Gastroesophageal sphincter (tissue), 4 donors: Measurements from ENCODE around the gene BRDT. TPM values are rescaled to one million over a fixed set of nuclear protein-coding genes. Genes with fewer than 3 reads are reported as not detected.
A peak's percentile ranks its signal among the peaks of the same experiment; 100 is the strongest.
"Not testable (repeated sequence)": the region's sequence is repeated elsewhere in the genome, so short reads cannot be mapped to it uniquely, and the experiment has no call there.

Experiments
- ATAC-seq: fragments of 150-250 bp; one replicate; pipeline ENCODE4 v1.9.1; 2016; ENCODE audit warnings: mild to moderate bottlenecking, moderate library complexity
- H3K27ac ChIP-seq, 4 donors: fragments of 200-600 bp; sonication (generic) in 3 of 4; 1 replicate in 3 of 4; 2 replicates in 1 of 4; pipeline ENCODE4 v1.5.1; 2016 to 2019
- H3K27me3 ChIP-seq: fragments of 200-600 bp; sonication (generic); one replicate; pipeline ENCODE4 v1.5.1; 2019
- H3K36me3 ChIP-seq, 2 donors: fragments of 200-600 bp; sonication (generic); one replicate each; pipeline ENCODE4 v1.5.1; 2019; ENCODE audit warnings: control low read depth in 1 of 2
- H3K4me1 ChIP-seq, 3 donors: fragments of 200-600 bp; sonication (generic); 1 replicate in 2 of 3; 2 replicates in 1 of 3; pipeline ENCODE4 v1.5.1; 2016 to 2019; ENCODE audit warnings: control low read depth in 2 of 3
- H3K4me3 ChIP-seq, 2 donors: fragments of 200-600 bp; sonication (generic); one replicate each; pipeline ENCODE4 v1.5.1; 2019; ENCODE audit warnings: mild to moderate bottlenecking in 1 of 2, moderate library complexity in 1 of 2
- H3K9me3 ChIP-seq, 3 donors: fragments of 200-600 bp; sonication (generic); one replicate each; pipeline ENCODE4 v1.5.1; 2017 to 2019; ENCODE audit warnings: control low read depth in 2 of 3
- EP300 ChIP-seq: sonication (generic); formaldehyde crosslinking; IDR thresholded peaks from one replicate; pipeline ENCODE4 v1.6.1; 2017; ENCODE audit warnings: antibody characterized with exemption, mild to moderate bottlenecking
- POLR2A ChIP-seq, 2 donors: fragments of 450-650 bp; IDR thresholded peaks; one replicate each; pipeline ENCODE4 v1.6.1; 2017; ENCODE audit warnings: antibody characterized with exemption in 2 of 2, mild to moderate bottlenecking in 2 of 2, moderate library complexity in 1 of 2
- POLR2AphosphoS5 ChIP-seq: sonication (generic); formaldehyde crosslinking; IDR thresholded peaks from one replicate; pipeline ENCODE4 v1.6.1; 2017; ENCODE audit warnings: antibody characterized with exemption
- WGBS, 2 donors: methylation state at CpG; one replicate each; pipeline ENCODE4 v1.1.5; 2018; ENCODE audit warnings: low coverage in 1 of 2; 5-methylcytosine and 5-hydroxymethylcytosine counted together
- total RNA-seq, 4 donors: library from RNA; depleted of rRNA; stranded (reverse); fragments of >200 nt; gene quantifications; one replicate each; pipeline ENCODE4 v1.1.0, GENCODE V29; 2016
- TF ChIP-seq, protein P1 (sequence below), 4 experiments: fragments of 200-600 bp in 2 of 4; fragments of 450-650 bp in 2 of 4; sonication (generic) in 1 of 4; IDR thresholded peaks; one replicate each; pipeline ENCODE4 v1.5.1; 2017 to 2019; ENCODE audit warnings: antibody characterized with exemption in 4 of 4, mild to moderate bottlenecking in 2 of 4, moderate library complexity in 2 of 4

Gene BRDT
- total RNA-seq, 4 donors from 2014 or later: not detected

- no peak for ATAC-seq
- Histone ChIP-seq H3K36me3 (no peaks in the 10 kb centered on the region), H3K4me3 (no peak overlapping the region), H3K27me3 (no peaks in the 10 kb centered on the region), H3K27ac (no peak overlapping the region), H3K4me1 (no peaks in the 10 kb centered on the region), H3K9me3 (no peaks in the 10 kb centered on the region)
- WGBS, 2 donors: 80 to 81% methylated on average over 5 of the region's 5 CpGs
- no peak for TF ChIP-seq EP300
Observed at GRCh38 chr1:92016720-92017316, 67.6 kb downstream of the BRDT start.

GRCh38 chr1:92017656-92018055 lies 68.5 kb downstream of the BRDT start:
- WGBS, 2 donors: 85 to 100% methylated on average over 2 of the region's 2 CpGs
- Histone ChIP-seq H3K27ac (no peak overlapping the region), H3K36me3 (no peaks in the 10 kb centered on the region), H3K27me3 (no peaks in the 10 kb centered on the region), H3K4me3 (no peak overlapping the region), H3K4me1 (no peaks in the 10 kb centered on the region), H3K9me3 (no peaks in the 10 kb centered on the region)
- TF ChIP-seq POLR2AphosphoS5 (no peak), EP300 (no peak)
- TF ChIP-seq, protein P1, sequence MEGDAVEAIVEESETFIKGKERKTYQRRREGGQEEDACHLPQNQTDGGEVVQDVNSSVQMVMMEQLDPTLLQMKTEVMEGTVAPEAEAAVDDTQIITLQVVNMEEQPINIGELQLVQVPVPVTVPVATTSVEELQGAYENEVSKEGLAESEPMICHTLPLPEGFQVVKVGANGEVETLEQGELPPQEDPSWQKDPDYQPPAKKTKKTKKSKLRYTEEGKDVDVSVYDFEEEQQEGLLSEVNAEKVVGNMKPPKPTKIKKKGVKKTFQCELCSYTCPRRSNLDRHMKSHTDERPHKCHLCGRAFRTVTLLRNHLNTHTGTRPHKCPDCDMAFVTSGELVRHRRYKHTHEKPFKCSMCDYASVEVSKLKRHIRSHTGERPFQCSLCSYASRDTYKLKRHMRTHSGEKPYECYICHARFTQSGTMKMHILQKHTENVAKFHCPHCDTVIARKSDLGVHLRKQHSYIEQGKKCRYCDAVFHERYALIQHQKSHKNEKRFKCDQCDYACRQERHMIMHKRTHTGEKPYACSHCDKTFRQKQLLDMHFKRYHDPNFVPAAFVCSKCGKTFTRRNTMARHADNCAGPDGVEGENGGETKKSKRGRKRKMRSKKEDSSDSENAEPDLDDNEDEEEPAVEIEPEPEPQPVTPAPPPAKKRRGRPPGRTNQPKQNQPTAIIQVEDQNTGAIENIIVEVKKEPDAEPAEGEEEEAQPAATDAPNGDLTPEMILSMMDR (IDR thresholded peaks at IDR 0.05): no peak
- no peak for ATAC-seq

- not testable (repeated sequence) for H3K4me3 ChIP-seq
- WGBS, 2 donors: no CpG with 5 or more reads among the region's 29 CpGs
Observed at GRCh38 chr1:92026042-92026441, 76.8 kb downstream of the BRDT start.

GRCh38 chr1:92026806-92027205 lies 77.6 kb downstream of the BRDT start:
- Histone ChIP-seq H3K36me3 (no peaks in the 10 kb centered on the region), H3K27me3 (no peaks in the 10 kb centered on the region), H3K4me3 (no peak overlapping the region), H3K27ac (no peak overlapping the region), H3K9me3 (no peaks in the 10 kb centered on the region), H3K4me1 (peaks cover 0 to 20% (median 0%) of the 10 kb centered on the region in 3 donors)
- no peak for ATAC-seq
- no peak for TF ChIP-seq POLR2A (IDR thresholded peaks at IDR 0.05)
- no peak for TF ChIP-seq EP300
- TF ChIP-seq, protein P1 (IDR thresholded peaks at IDR 0.05): no peak
- no peak for TF ChIP-seq POLR2AphosphoS5
- 70 to 95% methylated on average over 2 to 3 of the region's 9 CpGs for WGBS, 2 donors

More at GRCh38 chr1:92026042-92026441, 76.8 kb downstream of the BRDT start:
- H3K4me1 ChIP-seq: peaks cover 0 to 20% (median 0%) of the 10 kb centered on the region in 3 donors
- not testable (repeated sequence) for H3K27ac ChIP-seq, H3K9me3 ChIP-seq, H3K36me3 ChIP-seq, H3K27me3 ChIP-seq, ATAC-seq

DNA sequence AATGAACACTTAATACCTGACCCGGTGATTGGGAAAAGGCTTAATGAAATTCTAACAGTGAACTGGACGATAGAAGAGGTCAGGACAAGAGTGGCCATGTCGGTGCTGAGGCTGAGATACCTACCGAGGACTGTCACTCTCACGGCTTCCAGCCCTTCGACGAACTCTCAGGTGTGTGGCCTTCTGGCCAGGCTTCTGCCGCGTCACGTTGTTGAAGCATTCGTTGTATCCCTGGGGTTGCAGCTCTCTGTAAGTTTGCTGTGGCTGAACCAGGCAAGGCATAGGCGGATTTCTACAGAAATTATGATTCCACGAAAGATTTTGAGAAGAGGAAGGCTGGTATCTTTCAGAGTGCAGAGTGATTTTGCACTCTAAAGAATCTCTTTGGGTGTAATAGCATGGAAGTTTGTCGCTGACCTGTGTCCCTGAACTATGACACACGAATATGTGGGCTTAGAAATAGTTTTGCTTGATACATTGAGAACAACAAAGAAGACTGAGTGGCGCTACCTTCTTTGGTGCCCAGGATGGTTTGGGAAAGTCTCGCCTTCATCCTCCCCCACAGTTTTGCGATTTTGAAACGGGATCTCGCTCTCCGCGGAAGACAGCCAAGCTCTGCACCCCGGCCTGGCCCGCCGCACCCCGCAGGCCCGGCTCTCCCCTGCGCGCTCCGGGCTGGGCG lies 80.2 kb downstream of the BRDT start:
- H3K4me3 ChIP-seq: peak overlapping the region; percentile 56 to 68
- no peaks in the 10 kb centered on the region for H3K27me3 ChIP-seq
- no peak for ATAC-seq
- H3K27ac ChIP-seq: peak overlapping the region in 3 of 4 donors; percentile 75 to 83 (median 77)
- peaks cover 0 to 20% (median 0%) of the 10 kb centered on the region in 3 donors for H3K4me1 ChIP-seq
- H3K36me3 ChIP-seq: no peaks in the 10 kb centered on the region
- TF ChIP-seq, protein P1 (IDR thresholded peaks at IDR 0.05): no peak
- no peak for TF ChIP-seq POLR2A (IDR thresholded peaks at IDR 0.05)
- no peak for TF ChIP-seq EP300
- no peak for TF ChIP-seq POLR2AphosphoS5
- 65% methylated on average over 9 to 11 of the region's 31 CpGs for WGBS, 2 donors
- no peaks in the 10 kb centered on the region for H3K9me3 ChIP-seq

DNA sequence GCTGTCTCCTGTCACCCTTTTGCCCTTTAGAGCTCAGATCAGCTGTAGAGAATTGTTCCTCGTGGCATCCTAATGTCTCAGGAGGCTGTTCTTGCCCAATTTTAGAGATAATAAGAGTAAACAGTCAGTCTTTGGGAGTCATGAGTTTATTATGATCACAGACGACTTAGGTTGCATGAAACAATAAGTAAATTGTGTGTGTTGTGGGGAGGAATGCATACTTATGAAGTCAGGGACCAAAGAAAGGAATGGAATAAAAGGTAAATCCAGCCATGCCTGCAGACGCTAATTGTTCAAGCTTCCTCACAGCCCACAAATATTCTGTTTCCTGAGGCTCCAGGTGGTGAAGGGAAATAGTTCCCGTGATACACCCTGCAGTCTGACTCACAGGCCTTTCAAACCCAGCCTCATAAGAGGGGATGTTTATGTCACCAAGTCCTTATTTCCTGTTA lies 81.5 kb downstream of the BRDT start:
- peak overlapping the region in 1 of 2 donors; percentile 68 for H3K4me3 ChIP-seq
- H3K36me3 ChIP-seq: no peaks in the 10 kb centered on the region
- peaks cover 0 to 20% (median 0%) of the 10 kb centered on the region in 3 donors for H3K4me1 ChIP-seq
- no peaks in the 10 kb centered on the region for H3K27me3 ChIP-seq
- no peak for ATAC-seq
- WGBS, 2 donors: 23 to 48% methylated on average over 3 to 4 of the region's 4 CpGs
- no peaks in the 10 kb centered on the region for H3K9me3 ChIP-seq
- H3K27ac ChIP-seq: peak overlapping the region in 3 of 4 donors; percentile 75 to 83 (median 77)
- TF ChIP-seq POLR2A (IDR thresholded peaks at IDR 0.05) (no peak), POLR2AphosphoS5 (no peak), EP300 (no peak)
- TF ChIP-seq, protein P1 (IDR thresholded peaks at IDR 0.05): no peak
